Measurements from ENCODE around the gene SPNS2. TPM values are rescaled to one million over a fixed set of nuclear protein-coding genes. Genes with fewer than 3 reads are reported as not detected.

The SPNS2 gene
- total RNA-seq, 1 donor from 2014 or later, result 4.3 TPM

- TF ChIP-seq CTCF (conservative IDR thresholded peaks at IDR 0.05), result no peak
- DNase-seq (ENCODE audit: low read depth, low spot score), result no peak
- Mint-ChIP-seq H3K36me3 (ENCODE audit: low read depth) (no peaks in the 10 kb centered on the region), H3K4me1 (peaks cover 7% of the 10 kb centered on the region), H3K27ac (ENCODE audit: unreplicated experiment) (no peak overlapping the region), H3K9me3 (no peaks in the 10 kb centered on the region), H3K27me3 (ENCODE audit: low read depth) (peaks cover 1% of the 10 kb centered on the region), H3K4me3 (no peak overlapping the region)
These were observed 10.6 kb upstream of the SPNS2 start for GRCh38 chr17:4487820-4488716.

- H3K4me3 Mint-ChIP-seq, result no peak overlapping the region
- TF ChIP-seq CTCF (conservative IDR thresholded peaks at IDR 0.05), result no peak
- H3K27me3 Mint-ChIP-seq (ENCODE audit: low read depth), result peaks cover 6% of the 10 kb centered on the region
- no peak overlapping the region for H3K27ac Mint-ChIP-seq (ENCODE audit: unreplicated experiment)
- peaks cover 13% of the 10 kb centered on the region for H3K4me1 Mint-ChIP-seq
- no peak for DNase-seq (ENCODE audit: low read depth, low spot score)
- no peaks in the 10 kb centered on the region for H3K36me3 Mint-ChIP-seq (ENCODE audit: low read depth)
- no peaks in the 10 kb centered on the region for H3K9me3 Mint-ChIP-seq
These were observed 9.6 kb upstream of the SPNS2 start for GRCh38 chr17:4488989-4489595.

GRCh38 chr17:4490109-4490591 is 8.5 kb upstream of the SPNS2 start:
- Mint-ChIP-seq H3K36me3 (ENCODE audit: low read depth) (no peaks in the 10 kb centered on the region), H3K4me1 (peaks cover 13% of the 10 kb centered on the region), H3K27ac (ENCODE audit: unreplicated experiment) (no peak overlapping the region), H3K27me3 (ENCODE audit: low read depth) (peaks cover 6% of the 10 kb centered on the region), H3K9me3 (no peaks in the 10 kb centered on the region), H3K4me3 (no peak overlapping the region)
- TF ChIP-seq CTCF (conservative IDR thresholded peaks at IDR 0.05), result no peak
- DNase-seq (ENCODE audit: low read depth, low spot score), result no peak

DNA sequence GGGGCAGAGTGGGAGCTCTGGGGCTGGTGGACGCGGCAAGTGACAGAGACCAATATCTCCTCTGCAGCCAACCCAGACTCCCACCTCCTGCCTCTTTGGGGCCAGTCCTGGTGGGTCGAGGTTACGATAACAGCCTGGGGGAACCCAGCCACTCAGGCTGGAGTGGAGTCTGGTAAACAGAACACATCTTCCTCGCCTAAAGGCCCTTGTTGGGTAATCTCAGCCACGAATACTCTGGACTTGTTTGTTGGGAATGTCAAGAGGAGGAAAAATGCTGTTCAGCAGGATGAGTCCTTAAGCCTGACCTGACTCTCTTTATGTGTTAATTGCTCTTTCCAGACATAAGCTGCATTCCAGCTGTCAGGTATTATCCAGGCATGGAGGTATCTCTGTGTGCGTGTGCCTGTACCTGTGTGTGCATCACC is 8.0 kb upstream of the SPNS2 start:
- TF ChIP-seq CTCF (conservative IDR thresholded peaks at IDR 0.05), result no peak
- H3K9me3 Mint-ChIP-seq, result no peaks in the 10 kb centered on the region
- no peak overlapping the region for H3K4me3 Mint-ChIP-seq
- H3K36me3 Mint-ChIP-seq (ENCODE audit: low read depth), result no peaks in the 10 kb centered on the region
- H3K27ac Mint-ChIP-seq (ENCODE audit: unreplicated experiment), result no peak overlapping the region
- H3K4me1 Mint-ChIP-seq, result peaks cover 13% of the 10 kb centered on the region
- peaks cover 10% of the 10 kb centered on the region for H3K27me3 Mint-ChIP-seq (ENCODE audit: low read depth)
- no peak for DNase-seq (ENCODE audit: low read depth, low spot score)

DNA sequence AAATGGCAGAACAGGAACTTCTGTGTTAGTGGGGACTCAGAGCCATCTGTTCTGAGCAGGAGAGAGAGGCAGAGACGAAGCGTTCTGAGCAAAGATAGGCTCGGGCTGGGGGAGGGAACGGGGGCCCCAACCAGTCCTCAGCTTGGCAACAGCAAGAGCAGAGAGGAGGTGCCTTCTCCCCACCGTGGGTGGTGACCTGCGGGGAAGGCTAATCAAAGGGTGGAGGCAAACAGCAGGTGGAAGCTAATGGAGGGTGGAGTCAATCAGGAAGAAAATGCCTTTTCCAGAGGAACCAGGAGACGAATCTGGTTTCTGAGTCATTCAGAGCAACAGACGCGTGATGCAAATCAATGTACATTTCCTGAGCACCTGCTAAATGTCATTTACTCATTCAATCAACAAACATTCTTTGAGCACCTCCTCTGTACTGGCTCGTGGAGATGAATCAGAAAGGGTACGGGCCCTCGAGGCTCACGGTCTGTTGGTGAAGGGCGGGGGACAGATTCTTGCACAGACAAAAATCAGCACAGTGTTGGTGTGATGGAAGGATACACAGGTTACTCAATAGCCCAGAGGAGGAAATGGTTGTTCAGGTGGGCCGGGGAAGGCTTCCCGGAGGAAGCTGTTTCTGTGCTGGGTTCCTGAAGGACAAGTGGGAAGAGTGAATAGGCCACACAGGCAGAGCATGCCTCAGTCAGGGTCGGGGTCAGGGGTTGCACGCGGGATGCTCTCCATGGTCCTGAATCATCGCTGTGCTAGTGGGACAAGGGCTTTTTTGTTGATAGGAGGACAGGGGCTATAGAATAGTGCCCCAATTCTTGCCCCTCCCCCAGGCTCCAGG is 5.7 kb upstream of the SPNS2 start:
- Mint-ChIP-seq H3K36me3 (ENCODE audit: low read depth) (no peaks in the 10 kb centered on the region), H3K4me3 (no peak overlapping the region), H3K4me1 (peaks cover 13% of the 10 kb centered on the region), H3K27me3 (ENCODE audit: low read depth) (peaks cover 33% of the 10 kb centered on the region), H3K27ac (ENCODE audit: unreplicated experiment) (no peak overlapping the region), H3K9me3 (no peaks in the 10 kb centered on the region)
- TF ChIP-seq CTCF (conservative IDR thresholded peaks at IDR 0.05), result no peak
- DNase-seq (ENCODE audit: low read depth, low spot score), result peak; percentile 95

All from neural crest cell (in vitro differentiated cells).